ENCODE data around the gene TRIM49D1.
"Not testable (repeated sequence)": the region's sequence is repeated elsewhere in the genome, so short reads cannot be mapped to it uniquely, and the experiment has no call there.

The TRIM49D1 gene

GRCh38 chr11:89872588-89872987, 49.5 kb downstream of the TRIM49D1 start:
- not testable (repeated sequence) for H3K4me2 ChIP-seq (ENCODE audit: low read length); H4K20me1 ChIP-seq (ENCODE audit: control insufficient read depth, insufficient read depth, low read depth, low read length); H3K36me3 ChIP-seq (ENCODE audit: control insufficient read depth, low read length); H3K27ac ChIP-seq (ENCODE audit: low read depth, low read length); H3F3A ChIP-seq (ENCODE audit: control insufficient read depth, insufficient read depth); H3K4me1 ChIP-seq (ENCODE audit: control insufficient read depth, low read length); H3K9me2 ChIP-seq (replicated peaks; ENCODE audit: control insufficient read depth, low read length); H3K4me3 ChIP-seq (ENCODE audit: low read length); H3K27me3 ChIP-seq (ENCODE audit: control insufficient read depth, low read length); H3K79me2 ChIP-seq (ENCODE audit: control insufficient read depth, low read length); H3K9me3 ChIP-seq (ENCODE audit: control insufficient read depth, insufficient read depth, low read length)

- H4K20me1 ChIP-seq (ENCODE audit: control insufficient read depth, insufficient read depth, low read depth, low read length); H3K9me3 ChIP-seq (ENCODE audit: control insufficient read depth, insufficient read depth, low read length); H3K9me2 ChIP-seq (replicated peaks; ENCODE audit: control insufficient read depth, low read length); H3K4me1 ChIP-seq (ENCODE audit: control insufficient read depth, low read length); H3K27ac ChIP-seq (ENCODE audit: low read depth, low read length); H3K36me3 ChIP-seq (ENCODE audit: control insufficient read depth, low read length); H3K4me2 ChIP-seq (ENCODE audit: low read length); H3K27me3 ChIP-seq (ENCODE audit: control insufficient read depth, low read length); H3K4me3 ChIP-seq (ENCODE audit: low read length); H3F3A ChIP-seq (ENCODE audit: control insufficient read depth, insufficient read depth); H3K79me2 ChIP-seq (ENCODE audit: control insufficient read depth, low read length): not testable (repeated sequence)
Observed at GRCh38 chr11:89865223-89865622, 56.8 kb downstream of the TRIM49D1 start.

GRCh38 chr11:89863906-89864704, 57.9 kb downstream of the TRIM49D1 start:
- H3K27ac ChIP-seq (ENCODE audit: low read depth, low read length); H3K4me1 ChIP-seq (ENCODE audit: control insufficient read depth, low read length); H4K20me1 ChIP-seq (ENCODE audit: control insufficient read depth, insufficient read depth, low read depth, low read length); H3K4me2 ChIP-seq (ENCODE audit: low read length); H3K36me3 ChIP-seq (ENCODE audit: control insufficient read depth, low read length); H3K9me2 ChIP-seq (replicated peaks; ENCODE audit: control insufficient read depth, low read length); H3K4me3 ChIP-seq (ENCODE audit: low read length); H3K27me3 ChIP-seq (ENCODE audit: control insufficient read depth, low read length); H3K9me3 ChIP-seq (ENCODE audit: control insufficient read depth, insufficient read depth, low read length); H3F3A ChIP-seq (ENCODE audit: control insufficient read depth, insufficient read depth); H3K79me2 ChIP-seq (ENCODE audit: control insufficient read depth, low read length): not testable (repeated sequence)
